ENCODE measurements around the gene CDH11.

Gene CDH11

GRCh38 chr16:65005696-65006095, 116.2 kb downstream of the CDH11 start:
- Histone ChIP-seq H3K4me1 (ENCODE audit: low read length) (no peaks in the 10 kb centered on the region), H3K27ac (ENCODE audit: low read length) (no peak overlapping the region), H3K4me2 (ENCODE audit: low read length) (no peak overlapping the region), H3K9ac (ENCODE audit: low read length) (no peak overlapping the region), H3K79me2 (ENCODE audit: low read length) (no peaks in the 10 kb centered on the region), H3K4me3 (ENCODE audit: low read length) (no peak overlapping the region), H3K27me3 (ENCODE audit: low read depth, low read length) (no peaks in the 10 kb centered on the region), H3K36me3 (replicated peaks; ENCODE audit: low read depth, low read length) (no peaks in the 10 kb centered on the region), H3K9me3 (ENCODE audit: insufficient read depth, low read length) (no peaks in the 10 kb centered on the region), H4K20me1 (ENCODE audit: insufficient read depth, low read length) (no peaks in the 10 kb centered on the region), H2AFZ (ENCODE audit: low read depth, low read length) (no peak overlapping the region)
- TF ChIP-seq EZH2phosphoT487 (IDR thresholded peaks at IDR 0.05; ENCODE audit: low read depth), result no peak
- no peak for TF ChIP-seq CTCF (IDR thresholded peaks at IDR 0.05; ENCODE audit: low read depth, low read length)

- Histone ChIP-seq H3K9me3 (ENCODE audit: insufficient read depth, low read length) (no peaks in the 10 kb centered on the region), H2AFZ (ENCODE audit: low read depth, low read length) (no peak overlapping the region), H4K20me1 (ENCODE audit: insufficient read depth, low read length) (no peaks in the 10 kb centered on the region), H3K4me1 (ENCODE audit: low read length) (no peaks in the 10 kb centered on the region), H3K27ac (ENCODE audit: low read length) (no peak overlapping the region), H3K36me3 (replicated peaks; ENCODE audit: low read depth, low read length) (no peaks in the 10 kb centered on the region), H3K79me2 (ENCODE audit: low read length) (no peaks in the 10 kb centered on the region), H3K4me2 (ENCODE audit: low read length) (no peak overlapping the region), H3K4me3 (ENCODE audit: low read length) (no peak overlapping the region), H3K27me3 (ENCODE audit: low read depth, low read length) (no peaks in the 10 kb centered on the region), H3K9ac (ENCODE audit: low read length) (no peak overlapping the region)
- TF ChIP-seq EZH2phosphoT487 (IDR thresholded peaks at IDR 0.05; ENCODE audit: low read depth), result no peak
- no peak for TF ChIP-seq CTCF (IDR thresholded peaks at IDR 0.05; ENCODE audit: low read depth, low read length)
Observed at GRCh38 chr16:65004570-65004969, 117.3 kb downstream of the CDH11 start.

- Histone ChIP-seq H3K9ac (ENCODE audit: low read length) (no peak overlapping the region), H3K9me3 (ENCODE audit: insufficient read depth, low read length) (no peaks in the 10 kb centered on the region), H2AFZ (ENCODE audit: low read depth, low read length) (no peak overlapping the region), H3K4me3 (ENCODE audit: low read length) (no peak overlapping the region), H3K79me2 (ENCODE audit: low read length) (no peaks in the 10 kb centered on the region), H3K27me3 (ENCODE audit: low read depth, low read length) (no peaks in the 10 kb centered on the region), H3K4me1 (ENCODE audit: low read length) (no peaks in the 10 kb centered on the region), H4K20me1 (ENCODE audit: insufficient read depth, low read length) (no peaks in the 10 kb centered on the region), H3K4me2 (ENCODE audit: low read length) (no peak overlapping the region), H3K27ac (ENCODE audit: low read length) (no peak overlapping the region), H3K36me3 (replicated peaks; ENCODE audit: low read depth, low read length) (no peaks in the 10 kb centered on the region)
- no peak for TF ChIP-seq CTCF (IDR thresholded peaks at IDR 0.05; ENCODE audit: low read depth, low read length)
- no peak for TF ChIP-seq EZH2phosphoT487 (IDR thresholded peaks at IDR 0.05; ENCODE audit: low read depth)
Observed at GRCh38 chr16:65003621-65004020, 118.2 kb downstream of the CDH11 start.

GRCh38 chr16:65002265-65002664, 119.6 kb downstream of the CDH11 start:
- H3K79me2 ChIP-seq (ENCODE audit: low read length), result no peaks in the 10 kb centered on the region
- no peak overlapping the region for H3K27ac ChIP-seq (ENCODE audit: low read length)
- H3K36me3 ChIP-seq (replicated peaks; ENCODE audit: low read depth, low read length), result no peaks in the 10 kb centered on the region
- H3K27me3 ChIP-seq (ENCODE audit: low read depth, low read length), result no peaks in the 10 kb centered on the region
- no peak overlapping the region for H3K9ac ChIP-seq (ENCODE audit: low read length)
- no peaks in the 10 kb centered on the region for H3K4me1 ChIP-seq (ENCODE audit: low read length)
- H3K9me3 ChIP-seq (ENCODE audit: insufficient read depth, low read length), result no peaks in the 10 kb centered on the region
- no peak overlapping the region for H2AFZ ChIP-seq (ENCODE audit: low read depth, low read length)
- TF ChIP-seq CTCF (IDR thresholded peaks at IDR 0.05; ENCODE audit: low read depth, low read length) (no peak), EZH2phosphoT487 (IDR thresholded peaks at IDR 0.05; ENCODE audit: low read depth) (no peak)
- H4K20me1 ChIP-seq (ENCODE audit: insufficient read depth, low read length), result no peaks in the 10 kb centered on the region
- no peak overlapping the region for H3K4me2 ChIP-seq (ENCODE audit: low read length)
- H3K4me3 ChIP-seq (ENCODE audit: low read length), result no peak overlapping the region
